HepG2 (cell line): ENCODE data around the gene PALM. TPM values are rescaled to one million over a fixed set of nuclear protein-coding genes. Genes with fewer than 3 reads are reported as not detected.
A peak's percentile ranks its signal among the peaks of the same experiment; 100 is the strongest.

Source experiments
- ARHGAP35 ChIP-seq: sonication (generic); formaldehyde crosslinking; IDR thresholded peaks from 2 replicates; pipeline ENCODE4 v1.9.0; 2022; ENCODE audit warnings: mild to moderate bottlenecking, inconsistent platforms, moderate library complexity, missing genetic modification reagents, borderline replicate concordance
- CAMTA2 ChIP-seq: sonication (generic); formaldehyde crosslinking; IDR thresholded peaks from 2 replicates; pipeline ENCODE4 v1.4.0; 2020; ENCODE audit warnings: mild to moderate bottlenecking, missing genetic modification reagents, borderline replicate concordance
- CCDC6 ChIP-seq: sonication (generic); formaldehyde crosslinking; IDR thresholded peaks from 2 replicates; pipeline ENCODE4 v1.8.1; 2022; ENCODE audit warnings: mild to moderate bottlenecking, missing genetic modification reagents, moderate library complexity
- DMTF1 ChIP-seq: sonication (generic); formaldehyde crosslinking; IDR thresholded peaks from 2 replicates; pipeline ENCODE4 v1.4.0; 2020; ENCODE audit warnings: mild to moderate bottlenecking, missing genetic modification reagents
- KDM2A ChIP-seq: sonication (generic); formaldehyde crosslinking; IDR thresholded peaks from 2 replicates; pipeline ENCODE4 v1.4.0; 2020; ENCODE audit warnings: low read depth, missing genetic modification reagents, borderline replicate concordance
- KLF12 ChIP-seq: sonication (generic); formaldehyde crosslinking; IDR thresholded peaks from 2 replicates; pipeline ENCODE4 v1.4.0; 2020; ENCODE audit warnings: missing genetic modification reagents, borderline replicate concordance
- MED1 ChIP-seq: sonication (generic); formaldehyde crosslinking; IDR thresholded peaks from 2 replicates; pipeline ENCODE4 v1.4.0; 2020; ENCODE audit warnings: missing genetic modification reagents
- MNT ChIP-seq: fragments of 450-650 bp; IDR thresholded peaks from 2 replicates; pipeline ENCODE4 v1.6.1; 2016
- NFATC3 ChIP-seq: sonication (generic); formaldehyde crosslinking; IDR thresholded peaks from 2 replicates; pipeline ENCODE4 v1.5.1; 2020; ENCODE audit warnings: mild to moderate bottlenecking, missing genetic modification reagents
- NFRKB ChIP-seq: fragments of 450-650 bp; IDR thresholded peaks from 2 replicates; pipeline ENCODE4 v1.6.1; 2017
- PITX1 ChIP-seq: sonication (generic); formaldehyde crosslinking; IDR thresholded peaks from 2 replicates; pipeline ENCODE4 v1.5.1; 2020; ENCODE audit warnings: mild to moderate bottlenecking, missing genetic modification reagents
- TFAP4 ChIP-seq: sonication (generic); IDR thresholded peaks from 2 replicates; pipeline ENCODE4 v1.6.1; 2016; ENCODE audit warnings: low read depth, borderline replicate concordance
- ZBTB14 ChIP-seq: sonication (generic); formaldehyde crosslinking; IDR thresholded peaks from 2 replicates; pipeline ENCODE4 v1.4.0; 2020; ENCODE audit warnings: missing genetic modification reagents
- ZNF143 ChIP-seq: sonication (generic); formaldehyde crosslinking; IDR thresholded peaks from 2 replicates; pipeline ENCODE4 v1.4.0; 2020; ENCODE audit warnings: missing genetic modification reagents
- ZNF326 ChIP-seq: sonication (generic); formaldehyde crosslinking; IDR thresholded peaks from 2 replicates; pipeline ENCODE4 v1.4.0; 2020; ENCODE audit warnings: missing genetic modification reagents, borderline replicate concordance
- ZNF574 ChIP-seq: sonication (generic); formaldehyde crosslinking; IDR thresholded peaks from 2 replicates; pipeline ENCODE4 v1.4.0; 2020; ENCODE audit warnings: missing genetic modification reagents
- ZNF615 ChIP-seq: sonication (generic); formaldehyde crosslinking; IDR thresholded peaks from 2 replicates; pipeline ENCODE4 v1.5.0; 2020; ENCODE audit warnings: mild to moderate bottlenecking, missing genetic modification reagents, borderline replicate concordance
- ZNF749 ChIP-seq: sonication (generic); formaldehyde crosslinking; IDR thresholded peaks from 2 replicates; pipeline ENCODE4 v1.8.0; 2022; ENCODE audit warnings: mild to moderate bottlenecking, missing genetic modification reagents, moderate library complexity, borderline replicate concordance
- ZSCAN29 ChIP-seq: sonication (generic); formaldehyde crosslinking; conservative IDR thresholded peaks from 2 replicates; pipeline ENCODE4 v1.4.0; 2020; ENCODE audit warnings: mild to moderate bottlenecking, missing genetic modification reagents
- polyA plus RNA-seq, 8 experiments: library from polyadenylated mRNA; depleted of rRNA in 3 of 8; stranded (reverse) in 7 of 8; unstranded in 1 of 8; fragments of >200 nt; fragmentation: Illumina TruSeq in 4 of 8; extraction: Trizol in 4 of 8; gene quantifications; 2 replicates each; pipeline versions ENCODE4 v1.2.1 to v1.2.3, GENCODE V29; 2011 to 2016; ENCODE audit warnings: low read depth in 4 of 8, missing spikeins in 1 of 8, mixed read lengths in 1 of 8; ENCODE audit not compliant: insufficient read depth in 1 of 8
- total RNA-seq, 5 experiments: library from RNA; depleted of rRNA; stranded (reverse); fragments of >200 nt; fragmentation: Illumina TruSeq; extraction: Trizol; gene quantifications; 2 replicates each; pipeline ENCODE4 v1.2.3, GENCODE V29; 2016; ENCODE audit warnings: low read depth in 1 of 5

Gene PALM
- total and polyA plus RNA-seq, 2 of the 13 experiments (the other 11 are each of a cell fraction or from before 2014, with no cell fraction given), result 4.0 to 9.7 TPM

GRCh38 chr19:662962-663681 lies 45.6 kb upstream of the PALM start, which contains the start of gene RNF126 (continued):
- TF ChIP-seq ZNF749 (CRISPR knock-in tag) (0 out of 2 replicates have a peak, but pooled peaks have one; percentile 51), TFAP4 (no peak), KDM2A (peak; percentile 65; the same call in 1 of the 2 replicates), PITX1 (0 out of 2 replicates have a peak, but pooled peaks have one; percentile 19), ZNF615 (CRISPR knock-in tag) (no peak), MED1 (CRISPR knock-in tag) (peak; percentile 38), ZNF574 (CRISPR knock-in tag) (peak; percentile 73), CCDC6 (CRISPR knock-in tag) (no peak), DMTF1 (CRISPR knock-in tag) (no peak), CAMTA2 (CRISPR knock-in tag) (no peak), ZNF143 (CRISPR knock-in tag) (peak; percentile 38; the same call in 1 of the 2 replicates), ZSCAN29 (CRISPR knock-in tag) (no peak), ARHGAP35 (CRISPR knock-in tag) (0 out of 2 replicates have a peak, but pooled peaks have one; percentile 37), ZNF326 (CRISPR knock-in tag) (no peak), MNT (no peak), NFATC3 (CRISPR knock-in tag) (no peak), KLF12 (peak; percentile 80), ZBTB14 (CRISPR knock-in tag) (peak; percentile 86), NFRKB (no peak)
